Erythroblast (primary cell): ENCODE results near the gene CHD9.
"Not testable (repeated sequence)": the region's sequence is repeated elsewhere in the genome, so short reads cannot be mapped to it uniquely, and the experiment has no call there.

Experiments
- DNase-seq, 2 experiments: peaks; one replicate each; lab custom pipeline; 2025; lab: John Stamatoyannopoulos, UW
- GATA1 ChIP-seq: IDR thresholded peaks from 2 replicates; pipeline ENCODE4 v1.6.1; 2011; ENCODE audit warnings: low read depth, mild to moderate bottlenecking, control low read depth, low read length, moderate library complexity
- POLR2A ChIP-seq: IDR thresholded peaks from 2 replicates; pipeline ENCODE4 v1.6.1; 2011; ENCODE audit warnings: mild to moderate bottlenecking, low read length

Gene CHD9

GRCh38 chr16:53054670-53055485 is at the start of gene CHD9:
Gene CHD9, plus strand, starts transcription at chr16:53054991. Its CDS starts 101,099 bp downstream, at chr16:53156090.
- TF ChIP-seq GATA1 (no peak), POLR2A (peak; percentile 17)

GRCh38 chr16:53007095-53007494 is 47.7 kb upstream of the CHD9 start:
- TF ChIP-seq GATA1, result no peak
- no peak for TF ChIP-seq POLR2A
- DNase-seq, result no peak

More at GRCh38 chr16:53054670-53055485, at the start of gene CHD9:
- DNase-seq, result peak; percentile 89 to 91

- TF ChIP-seq POLR2A (no peak), GATA1 (no peak)
Measured at GRCh38 chr16:53014287-53014686, 40.5 kb upstream of the CHD9 start.

GRCh38 chr16:53018834-53019416 is 35.9 kb upstream of the CHD9 start:
- no peak for DNase-seq
- TF ChIP-seq GATA1, result no peak
- no peak for TF ChIP-seq POLR2A

More at GRCh38 chr16:53014287-53014686, 40.5 kb upstream of the CHD9 start:
- DNase-seq, result no peak

- no peak for TF ChIP-seq POLR2A
- TF ChIP-seq GATA1, result no peak
- peak; percentile 29 to 52 for DNase-seq
Measured at GRCh38 chr16:53022374-53022773, 32.4 kb upstream of the CHD9 start.

- TF ChIP-seq POLR2A (no peak), GATA1 (no peak)
- no peak for DNase-seq
Measured at GRCh38 chr16:53024045-53024444, 30.7 kb upstream of the CHD9 start.

- no peak for DNase-seq
- TF ChIP-seq POLR2A (no peak), GATA1 (no peak)
Measured at GRCh38 chr16:53029971-53030370, 24.8 kb upstream of the CHD9 start.

- DNase-seq, result no peak
- TF ChIP-seq GATA1, result no peak
- TF ChIP-seq POLR2A, result no peak
Measured at GRCh38 chr16:53031323-53031942, 23.4 kb upstream of the CHD9 start.

GRCh38 chr16:53034306-53034705 is 20.5 kb upstream of the CHD9 start:
- TF ChIP-seq GATA1 (no peak), POLR2A (no peak)
- DNase-seq, result no peak

- no peak for DNase-seq
- TF ChIP-seq GATA1, result no peak
- no peak for TF ChIP-seq POLR2A
Measured at GRCh38 chr16:53035176-53035942, 19.4 kb upstream of the CHD9 start.

- no peak for TF ChIP-seq POLR2A
- no peak for TF ChIP-seq GATA1
- no peak for DNase-seq
Measured at GRCh38 chr16:53036066-53036465, 18.7 kb upstream of the CHD9 start.

GRCh38 chr16:53036711-53037110 is 18.1 kb upstream of the CHD9 start:
- not testable (repeated sequence) for DNase-seq

- no peak for TF ChIP-seq GATA1
- no peak for TF ChIP-seq POLR2A
- DNase-seq, result no peak
Measured at GRCh38 chr16:53040788-53041187, 14.0 kb upstream of the CHD9 start.
